NCI-H2227 (cell line): Measurements from ENCODE around the gene CHAT.

ENCODE experiments used
- DNase-seq: peaks from one replicate; lab custom pipeline; 2025; ENCODE audit not compliant: unreplicated experiment; lab: John Stamatoyannopoulos, UW

Gene CHAT

DNA sequence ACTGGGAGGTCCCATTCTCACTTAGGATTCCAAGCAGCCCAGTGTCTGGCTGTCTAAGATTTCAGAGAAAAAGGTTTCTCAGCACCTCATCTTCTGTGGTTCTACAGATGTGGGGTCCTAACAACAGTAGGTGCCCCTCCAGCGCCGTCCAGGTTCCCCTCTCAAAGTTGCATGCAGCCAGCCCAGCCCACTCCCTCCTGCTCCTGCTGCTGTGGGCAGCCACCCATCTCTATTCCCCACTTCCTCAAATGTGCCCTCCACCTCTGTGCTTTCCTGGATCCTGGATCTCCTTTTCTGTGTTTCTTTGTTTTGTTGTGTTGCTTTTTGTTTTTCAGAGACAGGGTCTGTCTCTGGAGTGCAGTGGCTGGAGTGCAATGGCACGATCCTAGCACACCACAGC, 17.0 kb upstream of the CHAT start:
- no peak for DNase-seq

DNA sequence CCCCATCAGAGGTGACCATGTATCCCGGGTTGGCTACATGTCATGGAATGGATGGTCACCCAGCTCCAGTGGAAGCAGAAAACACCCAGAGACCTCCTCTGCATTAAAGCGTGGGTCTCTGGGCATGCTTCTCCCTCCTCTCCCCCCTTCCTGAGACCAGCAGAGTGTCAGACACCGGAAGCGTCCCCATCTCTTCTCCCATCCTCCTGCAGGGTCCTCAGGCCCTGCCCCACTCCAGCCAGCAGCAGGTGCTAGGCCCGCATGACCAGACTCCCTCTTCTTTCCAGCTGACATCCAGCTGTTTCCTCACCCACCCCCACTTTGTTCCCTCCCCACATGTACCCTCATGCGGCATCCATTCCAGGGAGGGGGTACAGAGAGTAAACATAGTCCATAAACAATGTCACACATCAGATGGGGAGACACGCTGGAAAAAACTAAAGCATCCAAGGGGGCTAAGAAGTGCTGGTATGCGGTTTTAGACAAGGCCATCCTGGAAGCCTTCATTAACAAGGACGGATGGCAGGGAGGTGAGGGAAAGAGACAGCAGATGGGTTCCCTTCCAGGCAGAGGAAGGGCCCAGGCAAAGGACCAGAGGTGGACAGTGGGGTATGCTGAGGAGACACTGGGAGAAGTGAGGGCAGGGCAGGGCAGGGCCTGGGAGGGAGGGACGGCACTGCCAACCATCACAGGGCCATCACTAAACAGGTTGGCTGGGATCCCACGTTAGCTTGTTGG, 16.2 kb upstream of the CHAT start:
- DNase-seq = no peak

DNA sequence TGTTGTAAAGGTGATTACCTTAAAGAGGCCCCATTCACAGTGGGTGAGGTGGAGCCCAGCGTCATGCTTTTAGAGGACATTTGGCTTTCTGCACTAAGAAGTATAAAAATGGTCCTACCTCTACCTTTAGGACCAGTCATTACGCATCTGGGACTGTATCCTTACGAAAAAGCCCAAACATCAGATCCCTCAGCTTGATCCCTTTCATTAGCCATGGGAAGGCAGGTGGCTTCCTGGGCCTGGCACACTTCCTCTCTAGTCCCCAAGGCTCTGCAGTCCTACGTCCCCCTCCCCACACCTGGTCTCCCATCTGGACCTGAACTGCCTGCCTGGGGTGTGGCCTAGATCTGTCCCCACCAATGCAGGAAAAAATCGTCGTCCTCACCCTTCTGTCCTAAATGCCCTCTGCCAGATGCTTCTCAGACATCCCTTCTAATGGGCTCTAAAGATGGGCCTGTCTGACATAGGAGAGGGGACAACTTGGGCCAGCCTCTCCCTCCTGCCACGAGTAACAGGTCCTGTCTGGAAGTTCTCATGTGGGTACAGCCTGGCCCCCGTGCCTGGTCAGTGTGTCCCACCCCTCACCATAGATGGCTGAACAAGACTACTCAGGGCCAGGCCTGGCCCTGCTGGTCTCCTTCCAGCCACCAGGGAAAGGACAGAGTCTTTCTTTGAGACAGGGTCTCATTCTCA, 15.5 kb upstream of the CHAT start:
- no peak for DNase-seq

DNA sequence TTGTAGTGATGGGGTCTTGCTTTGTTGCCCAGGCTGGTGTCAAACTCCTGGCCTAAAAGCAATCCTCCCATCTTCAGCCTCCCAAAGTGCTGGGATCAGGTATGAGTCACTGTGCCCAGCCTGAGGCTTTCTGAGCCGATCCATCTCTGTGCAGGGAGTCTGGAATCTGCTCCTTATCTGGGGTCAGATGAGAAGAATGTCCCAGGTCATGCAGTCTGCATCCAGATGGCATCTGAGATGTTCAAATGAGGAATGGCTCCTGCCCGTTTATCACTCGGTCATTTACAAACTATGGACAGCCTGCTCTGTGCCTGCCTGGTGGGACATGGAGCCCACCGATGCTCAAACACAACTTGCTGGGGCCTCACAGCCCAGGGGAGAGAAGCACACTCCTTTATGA, 14.9 kb upstream of the CHAT start:
- DNase-seq = no peak

DNA sequence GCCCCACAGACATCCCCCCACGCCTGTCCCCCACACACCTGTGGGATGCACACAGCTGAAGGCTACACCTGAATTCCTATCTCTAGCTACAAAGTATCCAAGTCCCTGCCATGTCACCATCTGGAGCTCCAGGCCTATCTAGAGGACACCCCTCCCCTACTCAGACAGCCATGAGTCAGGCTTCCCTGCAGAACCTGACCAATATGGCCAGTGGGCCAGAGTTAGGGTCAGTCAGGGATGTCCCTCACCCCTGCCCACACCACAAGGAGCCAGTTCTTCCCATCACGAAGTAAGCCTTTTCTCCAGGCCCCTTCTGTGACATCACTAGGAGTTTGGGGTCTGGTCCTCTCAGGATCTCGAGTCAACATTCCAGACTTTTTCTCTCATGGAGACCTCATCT, 14.3 kb upstream of the CHAT start:
- no peak for DNase-seq

DNA sequence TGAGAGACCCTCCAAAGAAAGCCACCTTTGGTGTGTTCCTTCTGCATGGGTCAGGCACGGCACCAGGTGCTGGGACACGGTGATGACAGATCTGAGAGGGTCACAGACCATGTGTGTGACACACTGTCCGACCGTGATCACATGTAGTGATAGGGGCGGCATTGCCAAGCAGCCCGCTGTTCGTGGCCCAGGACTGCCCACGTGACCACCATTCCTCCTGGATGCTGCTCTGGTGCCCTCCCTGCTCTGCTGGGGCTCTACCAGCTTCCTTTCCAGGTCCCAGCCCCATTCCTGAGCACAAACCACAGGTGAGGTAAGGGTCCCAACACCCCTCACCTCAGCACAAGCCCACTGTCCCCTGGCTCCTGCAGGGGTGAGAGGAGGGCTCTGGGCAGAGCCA, 13.8 kb upstream of the CHAT start:
- DNase-seq = no peak

DNA sequence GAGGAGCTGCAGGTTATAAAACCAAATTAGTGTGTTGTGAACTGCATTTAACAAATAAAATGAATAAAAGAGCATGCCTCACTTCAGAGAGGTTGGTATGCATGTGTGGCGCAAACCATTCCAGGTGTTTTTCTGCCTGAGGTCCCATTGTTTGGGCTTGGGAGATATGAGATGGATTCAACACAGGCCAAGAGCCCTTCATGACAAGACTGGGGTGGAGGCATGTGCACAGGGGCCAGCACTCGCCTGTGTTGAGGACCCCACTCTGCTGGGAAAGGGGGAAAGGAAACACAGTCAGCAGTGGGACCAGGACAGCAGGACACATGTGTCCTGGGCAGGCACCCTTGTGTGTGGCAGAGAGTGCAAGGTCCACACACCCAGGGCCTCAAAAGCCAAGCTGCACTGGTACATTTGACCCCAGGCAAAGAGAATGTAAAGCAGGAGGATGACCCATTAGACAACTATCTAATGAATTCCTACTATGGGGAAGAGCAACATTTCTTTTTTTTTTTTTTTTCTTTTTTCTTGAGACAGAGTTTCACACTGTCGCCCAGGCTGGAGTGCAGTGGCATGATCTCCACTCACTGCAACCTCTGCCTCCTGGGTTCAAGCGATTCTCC, 12.9 kb upstream of the CHAT start:
- no peak for DNase-seq

DNA sequence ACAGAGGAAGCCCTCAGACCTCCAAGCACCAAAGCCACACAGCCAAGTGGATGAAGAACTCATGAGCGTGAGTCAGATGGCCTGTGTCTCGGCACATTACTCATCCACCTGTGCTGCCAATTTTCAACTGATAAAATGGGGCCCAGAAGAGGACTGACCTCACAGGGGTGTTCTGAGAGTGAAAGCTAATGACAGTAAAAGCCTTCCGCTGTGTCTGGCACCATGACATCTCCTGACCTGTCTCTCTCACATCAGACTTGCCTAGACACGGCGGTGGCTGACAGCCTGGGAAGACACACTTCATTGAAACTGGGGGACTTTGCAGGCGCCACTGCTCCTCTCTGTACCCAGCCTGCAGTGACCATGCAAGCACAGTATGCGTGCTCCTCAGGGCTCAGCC, 12.0 kb upstream of the CHAT start:
- DNase-seq = no peak

DNA sequence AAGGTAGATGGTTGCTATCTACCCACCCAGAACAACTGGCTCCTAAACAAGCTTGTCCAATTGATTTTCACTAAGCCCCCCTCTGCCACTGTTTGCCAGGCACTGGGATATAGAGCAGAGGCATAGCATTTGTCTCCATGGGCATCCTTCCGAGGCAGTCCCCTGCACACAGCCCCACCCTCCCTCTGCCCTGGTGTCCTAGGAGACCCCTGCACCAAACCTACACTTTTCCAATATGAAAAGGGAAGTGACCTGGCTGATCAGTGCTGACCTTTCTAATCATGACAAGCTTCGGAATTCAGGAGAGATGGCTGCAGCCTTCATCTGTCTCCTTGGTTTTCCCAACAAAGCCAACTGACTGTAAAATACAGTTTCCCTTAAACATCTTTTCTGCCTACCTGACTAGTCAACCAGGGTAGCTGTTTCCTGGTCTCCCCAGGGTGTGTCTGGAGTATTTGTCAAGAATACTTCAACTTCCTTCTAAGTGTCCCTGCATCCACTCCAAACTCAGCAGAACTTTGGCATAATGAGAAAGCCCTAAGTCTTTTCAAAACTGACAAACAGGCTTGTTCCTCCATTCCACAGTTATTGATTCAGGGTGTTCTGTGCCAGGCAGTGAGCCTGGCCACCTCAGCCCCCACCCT, 11.3 kb upstream of the CHAT start:
- no peak for DNase-seq

DNA sequence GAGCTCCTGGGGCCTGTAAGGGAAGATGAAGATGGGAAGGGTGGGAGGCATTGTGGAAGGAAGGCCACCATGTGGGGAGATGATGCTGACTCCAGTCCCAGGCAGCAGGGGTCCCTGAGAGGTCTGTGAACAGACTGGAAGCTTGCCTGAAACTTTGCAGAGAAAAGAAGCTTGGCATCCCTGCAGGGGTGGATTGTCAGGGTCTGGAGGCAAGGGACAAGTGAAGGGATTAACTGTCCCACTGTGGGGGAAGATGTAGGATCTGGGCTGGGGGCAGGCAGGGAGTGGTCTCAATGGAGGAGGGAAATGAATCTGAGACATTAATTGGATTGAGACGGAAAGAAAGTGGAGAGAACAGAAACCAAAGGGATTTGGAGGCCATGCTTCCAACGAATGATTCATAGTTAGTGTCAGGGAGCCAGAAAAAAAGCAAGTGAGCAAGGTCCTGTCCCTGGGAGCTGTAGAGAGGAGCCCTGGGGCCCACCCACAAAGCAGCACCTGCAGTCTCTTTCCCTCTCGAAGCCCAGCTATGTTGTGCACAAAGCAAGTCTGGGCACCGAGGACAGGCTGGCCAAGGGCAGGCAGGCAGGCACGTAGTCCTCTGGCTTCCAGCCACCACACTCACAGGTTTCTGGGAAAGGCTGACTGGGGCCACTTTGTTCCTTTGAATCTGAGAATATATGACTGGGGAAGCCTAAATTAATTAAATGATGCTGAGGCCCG, 8.5 kb upstream of the CHAT start:
- DNase-seq = no peak

DNA sequence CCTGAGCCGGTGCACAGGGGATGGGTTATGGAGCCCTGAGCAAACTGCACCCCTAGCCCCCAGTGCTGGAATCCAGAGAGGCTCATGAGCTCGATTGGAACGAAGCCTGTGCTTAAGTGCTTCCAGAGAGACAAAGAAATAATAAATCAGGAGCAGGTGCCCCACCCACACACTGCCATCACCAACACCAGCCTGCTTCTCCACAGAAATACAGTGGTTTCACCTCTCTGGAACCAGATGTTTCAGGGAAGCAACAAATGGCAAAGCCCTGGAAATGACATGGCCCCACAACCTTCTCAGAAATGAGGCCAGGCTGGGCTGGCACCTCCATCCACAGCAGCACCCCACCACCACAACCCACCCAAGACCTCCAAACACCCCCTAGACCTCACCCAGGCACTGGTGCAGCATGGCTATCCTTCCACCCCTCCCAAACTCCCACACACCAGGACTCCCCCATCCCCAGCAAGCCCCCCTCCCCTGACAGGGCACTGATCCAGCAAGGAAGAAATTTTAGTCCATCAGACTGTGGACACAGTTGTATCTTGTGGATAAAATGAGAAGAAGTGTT, 7.8 kb upstream of the CHAT start:
- DNase-seq = no peak

DNA sequence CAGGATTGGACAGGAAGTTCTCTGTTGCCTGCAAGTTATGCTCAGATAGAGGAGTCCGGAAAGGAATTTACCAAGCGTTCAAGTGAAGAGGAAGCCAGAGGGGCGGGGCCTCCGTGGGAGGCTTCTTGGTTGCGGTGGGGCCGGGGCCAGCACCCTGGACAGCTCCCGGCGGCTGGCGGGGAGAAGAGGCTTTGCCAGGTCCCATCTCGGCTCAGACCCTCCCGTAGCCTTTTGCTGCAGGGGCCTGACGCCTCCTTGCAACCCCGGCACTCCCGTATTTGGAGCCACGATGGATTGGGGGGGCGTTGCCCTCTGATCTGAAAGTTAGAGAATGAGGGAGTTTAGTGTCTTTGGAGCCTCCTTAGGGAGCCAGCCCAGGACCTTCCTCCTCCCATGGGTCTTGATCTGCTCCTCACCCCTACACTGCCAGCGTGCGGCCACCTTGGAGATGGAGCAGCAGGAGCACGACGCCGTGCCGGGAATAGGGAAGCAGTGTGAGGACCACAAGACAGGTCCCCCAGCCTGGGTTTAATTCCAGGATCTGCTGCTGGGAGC, 6.8 kb upstream of the CHAT start:
- no peak for DNase-seq

DNA sequence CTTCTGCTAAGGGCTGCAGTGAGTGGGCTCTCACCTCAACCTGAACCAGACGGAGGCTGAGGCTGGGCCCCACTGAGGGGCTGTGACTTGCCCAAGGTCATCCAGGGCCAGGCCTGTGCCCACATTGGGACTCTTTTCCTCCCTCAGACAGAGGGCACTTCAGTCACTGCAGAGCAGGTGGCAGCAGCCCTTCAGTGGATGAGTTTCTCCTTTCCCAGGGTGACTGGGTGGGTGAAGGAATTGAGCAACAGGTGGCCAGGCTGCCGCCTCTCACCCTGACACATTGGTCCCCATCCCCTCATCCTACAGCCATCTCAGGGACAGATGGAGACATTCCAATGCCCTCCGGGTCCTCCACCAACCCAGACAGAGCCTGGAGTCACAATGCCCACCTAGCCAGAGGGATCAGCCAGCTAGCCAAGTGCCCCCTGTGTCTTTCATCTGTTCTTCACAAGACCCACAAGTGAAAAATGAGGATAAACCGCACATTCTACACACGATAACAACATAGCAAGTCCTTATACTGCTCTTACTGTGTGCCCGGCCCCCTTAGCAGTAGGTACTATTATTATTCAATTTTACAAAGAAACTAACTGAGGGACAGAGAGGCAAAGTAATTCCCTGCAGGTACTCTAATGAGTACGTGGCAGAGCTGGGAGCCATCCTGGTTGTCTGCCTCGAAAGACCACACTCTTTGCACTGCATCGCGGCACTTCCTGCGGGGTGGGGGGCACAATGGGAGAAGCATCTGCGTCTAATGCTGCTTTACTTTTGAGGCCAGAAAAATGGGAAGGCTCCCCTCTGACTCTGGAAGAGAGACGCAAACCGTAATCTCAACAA, 5.5 kb upstream of the CHAT start:
- no peak for DNase-seq

DNA sequence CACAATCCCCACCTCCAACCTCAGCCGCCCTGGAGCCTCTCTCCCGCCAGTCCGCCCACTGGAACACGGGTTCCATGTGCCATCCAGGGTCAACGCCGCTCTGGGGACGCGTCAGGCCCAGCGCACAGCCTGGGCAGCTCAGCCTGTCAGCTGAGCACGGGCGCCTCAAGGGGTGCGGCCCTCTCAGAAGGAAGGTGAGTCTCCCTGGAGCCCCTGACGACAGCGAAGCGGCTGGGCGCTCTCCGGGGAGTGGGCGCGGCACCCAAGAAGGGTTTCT, 4.9 kb upstream of the CHAT start:
- DNase-seq = peak; percentile 64

DNA sequence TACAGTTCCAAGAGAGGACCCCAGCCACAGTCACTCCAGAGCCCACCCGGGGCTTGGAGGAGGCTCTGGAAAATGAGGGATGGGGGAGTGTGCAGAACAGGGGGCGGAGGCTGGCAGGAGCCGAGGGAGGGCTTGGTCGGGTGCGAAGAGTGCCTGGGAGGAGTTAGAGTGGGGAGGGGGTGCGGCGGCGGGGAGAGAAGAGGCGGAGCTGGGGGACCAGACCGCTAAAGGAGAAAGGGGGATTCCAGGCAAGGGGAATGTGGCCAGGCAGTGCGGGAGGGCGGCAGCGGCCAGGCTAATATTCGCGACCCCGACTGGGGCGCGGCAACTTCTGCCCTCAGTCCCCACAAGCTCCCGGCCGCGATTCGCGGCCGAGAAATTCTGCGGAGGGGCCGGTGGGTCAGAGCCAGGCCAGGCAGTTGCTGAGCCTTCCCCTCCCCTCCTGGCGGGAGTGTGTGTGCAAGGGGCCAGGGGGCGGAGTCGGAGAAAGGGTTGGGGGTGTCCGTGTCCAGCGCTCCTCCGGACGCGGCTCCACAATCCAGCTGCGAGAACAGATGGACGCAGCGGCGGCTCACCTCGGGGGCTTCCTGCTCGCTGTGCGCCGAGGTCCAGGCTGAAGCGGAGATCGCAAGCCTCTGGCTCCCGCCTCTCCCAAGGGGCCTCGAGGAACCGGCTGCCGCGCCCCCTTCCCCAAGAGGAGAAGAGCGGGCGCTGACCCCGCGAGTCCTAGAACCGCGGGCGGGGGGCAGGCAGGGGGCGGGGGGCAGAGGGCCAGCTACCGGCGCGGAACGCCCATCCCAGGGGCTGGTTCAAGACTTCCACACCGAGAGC, 4.3 kb upstream of the CHAT start:
- DNase-seq = peak; percentile 75

DNA sequence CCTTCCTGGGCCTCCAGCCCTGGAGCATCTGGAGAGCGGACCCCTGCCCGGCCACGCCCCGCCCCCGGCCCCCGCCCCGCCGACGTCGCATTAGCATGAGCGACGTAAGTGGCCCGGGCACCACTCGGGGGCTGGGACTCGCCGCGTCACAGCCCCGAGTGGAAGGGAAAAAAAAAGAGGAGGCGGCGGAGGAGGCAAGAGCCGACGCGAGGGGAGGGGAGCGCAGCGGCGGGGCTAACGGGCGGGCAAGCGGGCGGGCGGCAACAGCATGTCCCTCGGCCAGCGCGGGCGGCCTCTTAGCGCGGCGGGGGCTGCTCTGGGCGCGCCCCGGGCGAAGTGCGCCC, 3.8 kb upstream of the CHAT start, which contains the start of gene SLC18A3:
Gene SLC18A3 (plus strand): TSS at position 197 of the 344 bp plus-strand sequence. CDS start 431 bp downstream, outside the sequence.
- peak; percentile 83 for DNase-seq

DNA sequence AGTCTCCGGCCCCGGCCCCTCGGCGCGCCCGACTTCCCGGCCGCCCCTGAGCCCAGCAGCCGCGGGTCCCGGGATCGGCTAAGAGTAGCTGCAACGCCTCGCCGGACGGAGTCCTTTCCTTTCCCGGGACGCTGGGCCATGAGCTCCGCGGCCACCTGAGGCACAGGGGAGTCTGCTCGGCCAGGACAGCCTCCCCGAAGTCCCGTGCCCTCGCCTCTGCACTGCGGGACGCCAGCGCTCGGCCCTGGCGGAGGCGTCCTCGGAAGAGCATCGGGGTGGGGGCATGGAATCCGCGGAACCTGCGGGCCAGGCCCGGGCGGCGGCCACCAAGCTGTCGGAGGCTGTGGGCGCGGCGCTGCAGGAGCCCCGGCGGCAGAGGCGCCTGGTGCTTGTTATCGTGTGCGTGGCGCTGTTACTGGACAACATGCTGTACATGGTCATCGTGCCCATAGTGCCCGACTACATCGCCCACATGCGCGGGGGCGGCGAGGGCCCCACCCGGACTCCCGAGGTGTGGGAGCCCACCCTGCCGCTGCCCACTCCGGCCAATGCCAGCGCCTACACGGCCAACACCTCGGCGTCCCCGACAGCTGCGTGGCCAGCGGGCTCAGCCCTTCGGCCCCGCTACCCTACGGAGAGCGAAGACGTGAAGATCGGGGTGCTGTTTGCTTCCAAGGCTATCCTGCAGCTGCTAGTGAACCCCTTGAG, 3.2 kb upstream of the CHAT start:
- peak; percentile 43 for DNase-seq

DNA sequence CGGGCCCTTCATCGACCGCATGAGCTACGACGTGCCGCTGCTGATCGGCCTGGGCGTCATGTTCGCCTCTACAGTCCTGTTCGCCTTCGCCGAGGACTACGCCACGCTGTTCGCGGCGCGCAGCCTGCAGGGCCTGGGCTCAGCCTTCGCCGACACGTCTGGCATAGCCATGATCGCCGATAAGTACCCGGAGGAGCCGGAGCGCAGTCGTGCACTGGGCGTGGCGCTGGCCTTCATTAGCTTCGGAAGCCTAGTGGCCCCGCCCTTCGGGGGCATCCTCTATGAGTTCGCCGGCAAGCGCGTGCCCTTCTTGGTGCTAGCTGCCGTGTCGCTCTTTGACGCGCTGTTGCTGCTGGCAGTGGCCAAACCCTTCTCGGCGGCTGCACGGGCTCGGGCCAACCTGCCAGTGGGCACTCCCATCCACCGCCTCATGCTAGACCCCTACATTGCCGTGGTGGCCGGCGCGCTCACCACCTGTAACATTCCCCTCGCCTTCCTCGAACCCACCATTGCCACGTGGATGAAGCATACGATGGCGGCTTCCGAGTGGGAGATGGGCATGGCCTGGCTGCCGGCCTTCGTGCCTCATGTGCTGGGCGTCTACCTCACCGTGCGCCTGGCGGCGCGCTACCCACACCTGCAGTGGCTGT, 2.5 kb upstream of the CHAT start:
- DNase-seq = no peak
